K562 (cell line): ENCODE data around the gene RSBN1L. TPM values are rescaled to one million over a fixed set of nuclear protein-coding genes. Genes with fewer than 3 reads are reported as not detected.

ENCODE experiments used
- ATAC-seq: fragments of 200-7000 bp; cut with Tn5 transposase; 3 replicates; pipeline ENCODE4 v1.9.1; 2020; ENCODE audit warnings: moderate library complexity
- BruUV-seq: library from RNA; stranded (reverse); fragments of 400-500 nt; replicated peaks from 2 replicates; lab custom pipeline; 2021; lab: Mats Ljungman, UMichigan
- CTCF ChIA-PET: fragments of 300-600 bp; formaldehyde crosslinking; extraction: SDS; loops from one replicate; lab custom pipeline; 2021; ENCODE audit warnings: low intra/inter-chr PET ratio; lab: Yijun Ruan, JAX
- POLR2A ChIA-PET: fragments of 300-600, 350-650 bp; sonication (Branson Sonifier 250); formaldehyde crosslinking; extraction: SDS; loops from one replicate; lab custom pipeline; 2021; ENCODE audit warnings: antibody characterized with exemption, inconsistent platforms; lab: Yijun Ruan, JAX
- DNase-seq, 4 experiments: peaks; one replicate each; pipeline versions ENCODE4 v3.0.0 to v3.0.0-alpha.2; 2011 to 2018; ENCODE audit warnings: low spot score in 3 of 4, mixed read lengths in 3 of 4; ENCODE audit errors: extremely low read depth in 1 of 4
- FAIRE-seq: peaks from 2 replicates; lab custom pipeline; 2011; peaks lifted over from hg19 to GRCh38; lab: Jason Lieb, UNC
- H2AFZ ChIP-seq: 2 replicates; pipeline ENCODE4 v1.6.0; 2011; ENCODE audit warnings: low read depth, low read length, control low read depth, inconsistent platforms
- H3K27ac ChIP-seq: fragments of 200-600 bp; 3 replicates; pipeline ENCODE4 v1.8.0; 2011; ENCODE audit warnings: low read depth, mild to moderate bottlenecking, control low read depth, inconsistent platforms, low read length, moderate library complexity, mixed read lengths; ENCODE audit errors: extremely low read depth
- H3K27me3 ChIP-seq, 2 experiments: fragments of 300-600 bp in 1 of 2; 2 replicates in 1 of 2; 3 replicates in 1 of 2; pipeline versions ENCODE4 v1.6.0 to v1.8.0; 2011; ENCODE audit warnings: inconsistent platforms in 2 of 2, low read length in 2 of 2, mild to moderate bottlenecking in 1 of 2, mixed read lengths in 1 of 2, moderate library complexity in 1 of 2; ENCODE audit not compliant: control insufficient read depth in 2 of 2, insufficient read depth in 2 of 2
- H3K36me3 ChIP-seq: fragments of 300-600 bp; 3 replicates; pipeline ENCODE4 v1.8.0; 2011; ENCODE audit warnings: mild to moderate bottlenecking, low read length, inconsistent platforms; ENCODE audit not compliant: control insufficient read depth, insufficient read depth
- H3K4me1 ChIP-seq, 2 experiments: fragments of 200-600 bp in 1 of 2; replicated peaks in 1 of 2; 2 replicates in 1 of 2; 3 replicates in 1 of 2; pipeline versions ENCODE4 v1.5.1 to v1.8.0; 2011; ENCODE audit warnings: inconsistent platforms in 2 of 2, low read length in 2 of 2, mild to moderate bottlenecking in 1 of 2, mixed read lengths in 1 of 2, moderate library complexity in 1 of 2; ENCODE audit not compliant: control insufficient read depth in 2 of 2, insufficient read depth in 2 of 2
- H3K4me2 ChIP-seq: 2 replicates; pipeline ENCODE4 v1.6.1; 2011; ENCODE audit warnings: low read length, control low read depth, inconsistent platforms, mixed read lengths; ENCODE audit not compliant: insufficient read depth
- H3K4me3 ChIP-seq: fragments of 200-600 bp; sonication (generic), shearing (Covaris generic); 2 replicates; pipeline ENCODE4 v1.5.1; 2016; ENCODE audit warnings: control low read depth, inconsistent platforms
- H3K79me2 ChIP-seq: fragments of 200-600 bp; 3 replicates; pipeline ENCODE4 v1.8.0; 2011; ENCODE audit warnings: low read length, inconsistent platforms; ENCODE audit not compliant: control insufficient read depth, insufficient read depth
- H3K9ac ChIP-seq, 2 experiments: 2 replicates each; pipeline versions ENCODE4 v1.6.0 to v1.6.1; 2011; ENCODE audit warnings: low read depth in 2 of 2, low read length in 2 of 2, control low read depth in 1 of 2, inconsistent platforms in 1 of 2, mild to moderate bottlenecking in 1 of 2, mixed read lengths in 1 of 2; ENCODE audit not compliant: insufficient read depth in 1 of 2
- H3K9me1 ChIP-seq: one replicate; pipeline ENCODE4 v1.6.0; 2011; ENCODE audit warnings: inconsistent platforms, mild to moderate bottlenecking, low read length, moderate library complexity; ENCODE audit not compliant: control insufficient read depth, insufficient read depth
- H3K9me3 ChIP-seq: replicated peaks from 2 replicates; pipeline ENCODE4 v1.5.1; 2011; ENCODE audit warnings: low read depth, low read length, inconsistent platforms; ENCODE audit not compliant: control insufficient read depth, insufficient read depth
- H4K20me1 ChIP-seq: replicated peaks from 2 replicates; pipeline ENCODE4 v1.6.1; 2011; ENCODE audit warnings: low read length, inconsistent platforms, mixed read lengths; ENCODE audit not compliant: control insufficient read depth, insufficient read depth
- CBX3 ChIP-seq, 2 experiments: IDR thresholded peaks; 1 replicate in 1 of 2; 2 replicates in 1 of 2; pipeline ENCODE4 v1.6.1; 2012; ENCODE audit warnings: inconsistent platforms in 2 of 2, low read length in 2 of 2, borderline replicate concordance in 1 of 2, control low read depth in 1 of 2
- CBX5 ChIP-seq: IDR thresholded peaks from 2 replicates; pipeline ENCODE4 v1.6.1; 2014; ENCODE audit warnings: low read depth, borderline replicate concordance
- CEBPB ChIP-seq: fragments of 450-650 bp; IDR thresholded peaks from 2 replicates; pipeline ENCODE4 v1.6.1; 2016; ENCODE audit warnings: missing genetic modification characterization, missing compliant biosample characterization
- CHD4 ChIP-seq: fragments of 200-600 bp; sonication (generic); IDR thresholded peaks from 3 replicates; pipeline ENCODE4 v1.6.1; 2012; ENCODE audit warnings: low read depth, mild to moderate bottlenecking, mixed read lengths, low read length, inconsistent platforms; ENCODE audit not compliant: insufficient read depth, insufficient replicate concordance, poor library complexity, severe bottlenecking
- HMG20B ChIP-seq: fragments of 250-450 bp; sonication (Bioruptor Pico); IDR thresholded peaks from 2 replicates; pipeline ENCODE4 v1.5.0; 2021; ENCODE audit warnings: mild to moderate bottlenecking
- HNRNPLL ChIP-seq: fragments of 200-400 bp; formaldehyde crosslinking; IDR thresholded peaks from 2 replicates; pipeline ENCODE4 v1.6.1; 2017; ENCODE audit warnings: low read length, low read depth, mild to moderate bottlenecking; ENCODE audit not compliant: poor library complexity, severe bottlenecking
- NFIC ChIP-seq: fragments of 450-650 bp; IDR thresholded peaks from 2 replicates; pipeline ENCODE4 v1.6.1; 2017; ENCODE audit warnings: mild to moderate bottlenecking, inconsistent platforms
- PHF20 ChIP-seq: fragments of 450-650 bp; IDR thresholded peaks from 2 replicates; pipeline ENCODE4 v1.6.1; 2018; ENCODE audit not compliant: partially characterized antibody
- SIX5 ChIP-seq, 2 experiments: IDR thresholded peaks; 2 replicates each; pipeline ENCODE4 v1.6.1; 2011; ENCODE audit warnings: low read length in 2 of 2, borderline replicate concordance in 1 of 2, low read depth in 1 of 2, mild to moderate bottlenecking in 1 of 2, moderate library complexity in 1 of 2; ENCODE audit not compliant: insufficient read depth in 1 of 2
- SNIP1 ChIP-seq: fragments of 450-650 bp; IDR thresholded peaks from 2 replicates; pipeline ENCODE4 v1.7.1; 2017; ENCODE audit warnings: low read depth, mild to moderate bottlenecking
- ZC3H4 ChIP-seq: sonication (generic); formaldehyde crosslinking; IDR thresholded peaks from 2 replicates; pipeline ENCODE4 v1.9.0; 2021; ENCODE audit warnings: missing genetic modification reagents, borderline replicate concordance
- ZNF445 ChIP-seq: fragments of 250-450 bp; sonication (Bioruptor Pico); IDR thresholded peaks from 2 replicates; pipeline ENCODE4 v1.4.0; 2020; ENCODE audit warnings: low read depth, mild to moderate bottlenecking, moderate library complexity
- WGBS: fragments of 100-300 bp; shearing (Covaris generic); methylation state at CpG from one replicate; pipeline ENCODE4 v1.1.6; 2016; ENCODE audit warnings: low coverage, mixed read lengths; ENCODE audit not compliant: insufficient coverage; ENCODE audit errors: missing lambda C conversion rate; 5-methylcytosine and 5-hydroxymethylcytosine counted together
- in situ Hi-C: fragments of 300-500 bp; cut with MboI; formaldehyde crosslinking; loops from 4 replicates; pipeline ENCODE4 v1.15.0; 2018; ENCODE audit warnings: inconsistent platforms, mixed read lengths
- intact Hi-C: fragments of 100-400 bp; cut with micrococcal nuclease; formaldehyde crosslinking; loops from 2 replicates; pipeline ENCODE4 v1.14.2; 2022
- polyA plus RNA-seq, 8 experiments: library from polyadenylated mRNA; depleted of rRNA in 4 of 8; stranded (reverse) in 5 of 8; unstranded in 3 of 8; fragments of >200 nt; fragmentation: Nextera tagmentation in 2 of 8; fragmentation: Illumina TruSeq in 1 of 8; extraction: Ambion mirVana in 2 of 8; extraction: Trizol in 1 of 8; gene quantifications; 2 replicates each; pipeline versions ENCODE4 v1.2.1 to v1.2.3, GENCODE V29; 2011 to 2014; ENCODE audit warnings: inconsistent platforms in 1 of 8, missing spikeins in 1 of 8
- total RNA-seq, 7 experiments: library from RNA; depleted of rRNA in 6 of 7; stranded (reverse); fragments of >200 nt in 6 of 7; fragmentation: Illumina TruSeq in 2 of 7; extraction: Trizol in 2 of 7; gene quantifications; 2 replicates each; pipeline versions ENCODE4 v1.2.1 to v1.2.3, GENCODE V29; 2011 to 2021; ENCODE audit warnings: low replicate concordance in 1 of 7
- TF ChIP-seq, protein P1 (sequence below), 3 experiments: fragments of 200-800 bp in 1 of 3; sonication (Bioruptor generic) in 1 of 3; sonication (generic) in 1 of 3; formaldehyde crosslinking in 1 of 3; IDR thresholded peaks; 2 replicates each; pipeline versions ENCODE4 v1.6.1 to v1.8.0; 2016 to 2022; ENCODE audit warnings: mild to moderate bottlenecking in 2 of 3, missing compliant biosample characterization in 2 of 3, missing genetic modification characterization in 2 of 3, missing genetic modification reagents in 1 of 3
- TF ChIP-seq, protein P2 (sequence below): fragments of 250-450 bp; sonication (Bioruptor Pico); IDR thresholded peaks from 2 replicates; pipeline ENCODE4 v1.4.0; 2020; ENCODE audit warnings: mild to moderate bottlenecking, moderate library complexity, borderline replicate concordance

The RSBN1L gene
- total and polyA plus RNA-seq, 9 of the 15 experiments (the other 6 are each of a cell fraction or from before 2014, with no cell fraction given), result 6.2 to 35.2 (median 20.1) TPM

DNA sequence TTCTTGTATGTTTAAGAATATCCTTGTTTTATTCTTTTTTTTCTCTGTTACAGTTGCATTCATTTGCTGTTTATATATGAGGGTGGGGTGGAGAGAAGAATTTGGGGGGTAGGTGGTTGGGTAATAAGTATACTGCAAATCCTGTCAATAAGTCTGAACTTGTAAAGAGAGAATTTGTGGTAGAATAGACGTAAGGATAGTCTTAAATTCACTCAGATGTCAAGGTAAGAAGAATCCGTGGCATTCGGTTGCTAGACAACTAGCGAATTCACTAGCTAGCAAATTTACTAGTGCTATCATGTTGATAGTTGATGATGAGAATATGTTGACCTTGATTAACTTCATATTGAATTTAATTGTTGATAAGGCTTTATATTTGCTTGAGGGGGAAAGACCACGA lies 40.7 kb downstream of the RSBN1L start:
- Histone ChIP-seq H3K36me3 (peaks cover 30% of the 10 kb centered on the region), H3K4me3 (no peak overlapping the region), H3K9ac (no peak overlapping the region), H3K4me2 (no peak overlapping the region), H3K27ac (no peak overlapping the region), H2AFZ (no peak overlapping the region), H3K9me1 (no peaks in the 10 kb centered on the region), H3K79me2 (peaks cover 48% of the 10 kb centered on the region), H3K4me1 (peaks cover 6 to 14% of the 10 kb centered on the region in 2 experiments; a peak in 4 of 5 replicates), H3K9me3 (no peaks in the 10 kb centered on the region), H4K20me1 (peaks cover 7% of the 10 kb centered on the region; the same call in 1 of the 2 replicates), H3K27me3 (no peaks in the 10 kb centered on the region)
- DNase-seq (no peak), ATAC-seq (no peak), FAIRE-seq (no peak)
- POLR2A ChIA-PET, result interaction anchor here (0.6 kb wide), 1 partner anchor 138 kb away, joined by 3 read pairs; no protein-coding TSS in a partner anchor
- TF ChIP-seq ZNF445 (CRISPR knock-in tag), result no peak
- TF ChIP-seq CEBPB (tag), result no peak
- no peak for TF ChIP-seq SNIP1
- TF ChIP-seq CHD4, result no peak
- no peak for TF ChIP-seq NFIC
- TF ChIP-seq, protein P1, sequence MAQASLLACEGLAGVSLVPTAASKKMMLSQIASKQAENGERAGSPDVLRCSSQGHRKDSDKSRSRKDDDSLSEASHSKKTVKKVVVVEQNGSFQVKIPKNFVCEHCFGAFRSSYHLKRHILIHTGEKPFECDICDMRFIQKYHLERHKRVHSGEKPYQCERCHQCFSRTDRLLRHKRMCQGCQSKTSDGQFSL (CRISPR knock-in tag; IDR thresholded peaks at IDR 0.05), result no peak
- TF ChIP-seq, protein P1 (tag; IDR thresholded peaks at IDR 0.05), result no peak
- TF ChIP-seq, protein P2, sequence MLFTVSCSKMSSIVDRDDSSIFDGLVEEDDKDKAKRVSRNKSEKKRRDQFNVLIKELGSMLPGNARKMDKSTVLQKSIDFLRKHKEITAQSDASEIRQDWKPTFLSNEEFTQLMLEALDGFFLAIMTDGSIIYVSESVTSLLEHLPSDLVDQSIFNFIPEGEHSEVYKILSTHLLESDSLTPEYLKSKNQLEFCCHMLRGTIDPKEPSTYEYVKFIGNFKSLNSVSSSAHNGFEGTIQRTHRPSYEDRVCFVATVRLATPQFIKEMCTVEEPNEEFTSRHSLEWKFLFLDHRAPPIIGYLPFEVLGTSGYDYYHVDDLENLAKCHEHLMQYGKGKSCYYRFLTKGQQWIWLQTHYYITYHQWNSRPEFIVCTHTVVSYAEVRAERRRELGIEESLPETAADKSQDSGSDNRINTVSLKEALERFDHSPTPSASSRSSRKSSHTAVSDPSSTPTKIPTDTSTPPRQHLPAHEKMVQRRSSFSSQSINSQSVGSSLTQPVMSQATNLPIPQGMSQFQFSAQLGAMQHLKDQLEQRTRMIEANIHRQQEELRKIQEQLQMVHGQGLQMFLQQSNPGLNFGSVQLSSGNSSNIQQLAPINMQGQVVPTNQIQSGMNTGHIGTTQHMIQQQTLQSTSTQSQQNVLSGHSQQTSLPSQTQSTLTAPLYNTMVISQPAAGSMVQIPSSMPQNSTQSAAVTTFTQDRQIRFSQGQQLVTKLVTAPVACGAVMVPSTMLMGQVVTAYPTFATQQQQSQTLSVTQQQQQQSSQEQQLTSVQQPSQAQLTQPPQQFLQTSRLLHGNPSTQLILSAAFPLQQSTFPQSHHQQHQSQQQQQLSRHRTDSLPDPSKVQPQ (CRISPR knock-in tag), result no peak
- no peak for TF ChIP-seq ZC3H4 (CRISPR knock-in tag)
- TF ChIP-seq HNRNPLL, result no peak
- no peak for TF ChIP-seq HMG20B (CRISPR knock-in tag)
- no peak for TF ChIP-seq SIX5 (IDR thresholded peaks at IDR 0.05; ENCODE audit: borderline replicate concordance in 1 of 2, insufficient read depth in 1 of 2, low read depth in 1 of 2, low read length in 2 of 2)
- no peak for TF ChIP-seq CBX3 (IDR thresholded peaks at IDR 0.05; ENCODE audit: borderline replicate concordance in 1 of 2, low read length in 2 of 2)
- TF ChIP-seq CBX5, result no peak
- no peak for TF ChIP-seq PHF20
- WGBS, result 97% methylated on average over 5 of the region's 5 CpGs
- BruUV-seq, result no TSS peak
- CTCF ChIA-PET, result no interaction called here
- intact Hi-C loops, result no loop called here
- in situ Hi-C loops, result no loop called here
